ENCODE data around the gene PPP1R2B. TPM values are rescaled to one million over a fixed set of nuclear protein-coding genes. Genes with fewer than 3 reads are reported as not detected.

Gene PPP1R2B
- 0.11 TPM for total RNA-seq
- polyA plus RNA-seq = 0.09 TPM

- Histone ChIP-seq H3K4me1 (ENCODE audit: insufficient read depth) (no peaks in the 10 kb centered on the region), H3K4me3 (ENCODE audit: low read depth, low read length) (no peak within 1 kb of the TSS), H3K27ac (ENCODE audit: low read depth) (no peak within 1 kb of the TSS), H3K36me3 (ENCODE audit: insufficient read depth) (no peaks in the 10 kb centered on the region)
- no peak for DNase-seq (ENCODE audit: extremely low spot score)
- WGBS = 51% methylated on average over 48 of the region's 48 CpGs
Measured at GRCh38 chr5:156850206-156850751, at the start of gene PPP1R2B. Gene PPP1R2B (plus strand): TSS chr5:156850295. CDS start chr5:156850563, 268 bp downstream.

DNA sequence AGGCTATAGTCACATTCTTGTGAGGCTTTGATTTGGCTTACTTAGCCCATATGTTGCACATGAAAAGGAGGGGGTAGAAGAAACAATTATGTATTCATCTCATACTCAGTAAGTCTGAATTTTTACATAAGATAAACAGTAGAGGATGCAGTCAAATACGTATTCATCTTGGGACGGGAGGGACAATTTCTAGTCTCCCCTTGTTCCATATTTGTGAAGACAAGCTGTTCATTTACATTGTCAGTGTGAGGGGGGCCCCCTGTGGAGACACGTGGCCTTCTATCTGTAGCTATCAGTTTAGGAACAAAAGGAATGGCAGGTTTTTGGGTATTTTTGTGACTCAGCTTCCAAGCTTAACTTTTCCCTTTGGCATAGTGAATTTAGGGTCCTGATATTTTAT, 49.2 kb upstream of the PPP1R2B start:
- 71% methylated on average over 3 of the region's 3 CpGs for WGBS
- no peaks in the 10 kb centered on the region for H3K36me3 ChIP-seq (ENCODE audit: insufficient read depth)
- no peak for DNase-seq (ENCODE audit: extremely low spot score)

GRCh38 chr5:156802501-156802900, 47.6 kb upstream of the PPP1R2B start:
- DNase-seq (ENCODE audit: extremely low spot score) = no peak
- 64% methylated on average over 5 of the region's 5 CpGs for WGBS

More for the DNA sequence above, 49.2 kb upstream of the PPP1R2B start:
- H3K4me1 ChIP-seq (ENCODE audit: insufficient read depth) = no peaks in the 10 kb centered on the region
- H3K27ac ChIP-seq (ENCODE audit: low read depth) = no peak overlapping the region
- no peak overlapping the region for H3K4me3 ChIP-seq (ENCODE audit: low read depth, low read length)

GRCh38 chr5:156803404-156803803, 46.7 kb upstream of the PPP1R2B start:
- Histone ChIP-seq H3K27ac (ENCODE audit: low read depth) (no peak overlapping the region), H3K4me1 (ENCODE audit: insufficient read depth) (no peaks in the 10 kb centered on the region), H3K36me3 (ENCODE audit: insufficient read depth) (no peaks in the 10 kb centered on the region), H3K4me3 (ENCODE audit: low read depth, low read length) (no peak overlapping the region)
- 58% methylated on average over 2 of the region's 2 CpGs for WGBS
- DNase-seq (ENCODE audit: extremely low spot score) = no peak

More at GRCh38 chr5:156802501-156802900, 47.6 kb upstream of the PPP1R2B start:
- Histone ChIP-seq H3K36me3 (ENCODE audit: insufficient read depth) (no peaks in the 10 kb centered on the region), H3K4me3 (ENCODE audit: low read depth, low read length) (no peak overlapping the region), H3K27ac (ENCODE audit: low read depth) (no peak overlapping the region), H3K4me1 (ENCODE audit: insufficient read depth) (no peaks in the 10 kb centered on the region)

DNA sequence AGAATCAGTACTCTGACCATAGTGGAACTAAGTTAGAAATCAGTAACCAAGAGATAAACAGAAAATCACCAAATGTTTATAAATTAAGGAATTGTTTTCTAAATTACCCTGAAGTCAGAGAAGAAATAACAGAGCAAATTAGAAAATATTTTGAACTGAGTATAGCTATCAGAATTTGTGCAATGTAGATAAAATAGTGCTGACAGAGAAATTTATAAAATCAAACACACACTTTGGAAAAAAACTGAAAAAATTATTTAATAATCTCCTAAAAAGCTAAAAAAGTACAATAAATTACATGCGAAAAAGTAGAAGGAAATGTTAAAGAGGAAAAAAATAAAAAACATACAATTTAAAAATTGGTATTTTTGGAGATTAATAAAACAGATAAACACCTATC, 37.1 kb upstream of the PPP1R2B start:
- H3K4me3 ChIP-seq (ENCODE audit: low read depth, low read length) = no peak overlapping the region
- DNase-seq (ENCODE audit: extremely low spot score) = no peak
- H3K36me3 ChIP-seq (ENCODE audit: insufficient read depth) = no peaks in the 10 kb centered on the region
- no peaks in the 10 kb centered on the region for H3K4me1 ChIP-seq (ENCODE audit: insufficient read depth)
- H3K27ac ChIP-seq (ENCODE audit: low read depth) = no peak overlapping the region
- WGBS = 99% methylated on average over 1 of the region's 1 CpG

- no peak overlapping the region for H3K4me3 ChIP-seq (ENCODE audit: low read depth, low read length)
- no peaks in the 10 kb centered on the region for H3K4me1 ChIP-seq (ENCODE audit: insufficient read depth)
- H3K36me3 ChIP-seq (ENCODE audit: insufficient read depth) = no peaks in the 10 kb centered on the region
- no peak for DNase-seq (ENCODE audit: extremely low spot score)
- 78% methylated on average over 6 of the region's 6 CpGs for WGBS
- H3K27ac ChIP-seq (ENCODE audit: low read depth) = no peak overlapping the region
Measured at GRCh38 chr5:156815988-156816599, 34.0 kb upstream of the PPP1R2B start.

DNA sequence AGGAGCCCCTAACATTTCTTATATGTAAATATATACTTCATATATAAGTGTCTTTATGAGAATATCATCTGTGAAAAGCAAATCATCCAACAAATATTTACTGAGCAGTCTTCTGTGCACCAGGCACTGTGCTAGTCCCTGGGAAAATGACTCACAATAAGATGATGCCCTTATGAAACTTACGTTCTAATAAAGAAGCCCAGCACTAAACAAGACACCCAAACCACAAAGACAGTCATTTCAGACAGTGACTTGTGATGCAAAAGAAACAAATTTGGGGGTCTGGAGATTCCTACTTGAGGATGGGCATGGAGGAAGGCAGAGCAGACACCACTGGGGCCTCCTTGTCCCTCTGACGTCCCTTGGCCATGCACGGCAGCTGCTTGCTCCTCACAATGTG, 30.6 kb upstream of the PPP1R2B start:
- Histone ChIP-seq H3K36me3 (ENCODE audit: insufficient read depth) (no peaks in the 10 kb centered on the region), H3K27ac (ENCODE audit: low read depth) (no peak overlapping the region), H3K4me3 (ENCODE audit: low read depth, low read length) (no peak overlapping the region), H3K4me1 (ENCODE audit: insufficient read depth) (no peaks in the 10 kb centered on the region)
- WGBS = 94% methylated on average over 3 of the region's 3 CpGs
- no peak for DNase-seq (ENCODE audit: extremely low spot score)

DNA sequence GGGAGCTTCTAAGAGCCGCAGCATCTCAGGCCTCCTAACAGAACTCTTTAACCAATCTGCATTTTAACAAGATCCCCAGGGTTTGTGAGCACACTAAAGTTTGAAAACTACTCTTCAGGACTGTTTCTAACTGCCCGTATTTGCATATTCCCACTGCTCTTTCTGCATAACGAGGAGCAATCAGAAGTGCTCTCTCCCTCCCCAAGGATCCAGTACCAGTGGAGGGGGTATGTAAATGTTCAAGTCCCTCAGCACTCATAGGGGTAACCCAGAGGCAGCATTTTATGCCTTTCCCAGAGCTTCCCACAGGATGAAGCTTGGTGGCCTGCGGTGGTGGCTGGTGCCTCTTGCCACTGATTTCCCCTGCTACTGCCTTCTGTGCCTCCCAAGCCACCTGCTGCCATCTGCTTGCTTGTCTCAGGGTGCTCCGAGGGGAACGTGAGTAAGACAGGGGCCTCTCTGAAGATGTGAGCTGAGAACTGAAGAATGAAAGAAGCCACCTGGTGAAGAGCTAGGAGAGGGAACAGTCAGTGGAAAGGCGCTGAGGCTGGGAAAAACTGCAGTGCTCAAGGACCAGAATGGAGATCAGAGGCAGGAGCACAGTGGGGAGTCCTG, 30.0 kb upstream of the PPP1R2B start:
- 85% methylated on average over 7 of the region's 7 CpGs for WGBS

DNA sequence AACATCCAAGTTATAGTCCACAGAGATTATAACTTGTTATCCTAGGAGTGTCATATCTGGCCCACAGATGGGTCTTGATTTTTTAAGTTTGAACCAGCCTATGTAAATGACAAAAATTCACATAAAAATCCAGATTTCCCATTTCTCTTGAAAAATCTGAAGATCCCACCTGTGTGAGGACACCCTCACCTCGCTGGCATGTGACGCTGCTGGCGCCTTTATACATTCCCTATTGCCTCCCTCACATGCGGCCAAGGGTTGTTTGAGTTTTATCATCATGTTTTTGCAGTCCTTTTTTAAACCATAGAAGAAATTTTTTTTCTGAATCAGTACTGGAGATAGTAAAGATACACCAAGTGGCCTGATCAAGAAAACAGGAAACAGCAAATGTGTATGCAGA, 25.9 kb upstream of the PPP1R2B start:
- no peak for DNase-seq (ENCODE audit: extremely low spot score)
- 87% methylated on average over 4 of the region's 4 CpGs for WGBS
- H3K36me3 ChIP-seq (ENCODE audit: insufficient read depth) = no peaks in the 10 kb centered on the region
- no peaks in the 10 kb centered on the region for H3K4me1 ChIP-seq (ENCODE audit: insufficient read depth)
- H3K4me3 ChIP-seq (ENCODE audit: low read depth, low read length) = no peak overlapping the region
- no peak overlapping the region for H3K27ac ChIP-seq (ENCODE audit: low read depth)

More for the DNA sequence above, 30.0 kb upstream of the PPP1R2B start:
- Histone ChIP-seq H3K4me3 (ENCODE audit: low read depth, low read length) (no peak overlapping the region), H3K4me1 (ENCODE audit: insufficient read depth) (no peaks in the 10 kb centered on the region), H3K27ac (ENCODE audit: low read depth) (no peak overlapping the region), H3K36me3 (ENCODE audit: insufficient read depth) (no peaks in the 10 kb centered on the region)
- DNase-seq (ENCODE audit: extremely low spot score) = no peak

DNA sequence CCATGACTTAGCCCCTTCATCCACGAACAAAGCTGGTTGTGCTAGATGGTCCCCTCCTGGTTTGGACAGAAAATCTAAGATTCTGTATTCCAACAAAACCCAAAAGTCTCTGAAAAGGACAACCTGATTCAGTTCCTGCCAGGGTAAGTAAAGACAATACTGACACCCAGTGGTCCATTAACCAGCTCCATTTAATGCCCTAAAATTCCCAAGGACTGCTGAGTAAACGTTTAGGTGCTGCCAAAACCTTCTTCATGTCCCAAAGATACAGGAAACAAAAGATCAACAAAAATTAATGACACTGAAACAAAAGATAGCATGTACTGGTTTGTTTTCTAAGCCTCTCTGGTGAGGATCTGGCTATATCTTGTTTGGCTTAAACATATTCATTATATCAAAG, 25.3 kb upstream of the PPP1R2B start:
- no peak overlapping the region for H3K4me3 ChIP-seq (ENCODE audit: low read depth, low read length)
- H3K36me3 ChIP-seq (ENCODE audit: insufficient read depth) = no peaks in the 10 kb centered on the region
- H3K4me1 ChIP-seq (ENCODE audit: insufficient read depth) = no peaks in the 10 kb centered on the region
- no peak overlapping the region for H3K27ac ChIP-seq (ENCODE audit: low read depth)
- WGBS = 14% methylated on average over 2 of the region's 2 CpGs
- DNase-seq (ENCODE audit: extremely low spot score) = peak; percentile 50

DNA sequence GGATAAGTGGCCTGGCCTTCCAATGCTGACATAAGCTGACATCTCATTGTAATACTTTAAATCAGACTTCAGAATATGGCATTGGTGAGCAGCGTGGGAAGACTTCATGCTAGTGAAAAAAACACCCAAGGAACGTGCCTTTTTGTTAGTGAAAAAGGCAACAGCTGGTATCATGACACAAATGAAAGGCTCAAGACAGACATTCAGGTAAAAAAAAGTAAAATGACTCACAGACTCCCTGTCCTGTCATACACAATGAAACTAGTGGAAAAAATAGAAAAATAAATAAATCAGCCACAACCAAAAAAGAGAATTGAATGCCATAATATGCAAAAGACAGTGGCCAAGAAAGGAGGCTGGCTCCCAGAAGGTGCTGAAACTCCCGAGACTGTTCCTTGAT, 24.4 kb upstream of the PPP1R2B start:
- 79% methylated on average over 3 of the region's 3 CpGs for WGBS
- no peaks in the 10 kb centered on the region for H3K36me3 ChIP-seq (ENCODE audit: insufficient read depth)
- no peak overlapping the region for H3K27ac ChIP-seq (ENCODE audit: low read depth)
- H3K4me1 ChIP-seq (ENCODE audit: insufficient read depth) = no peaks in the 10 kb centered on the region
- DNase-seq (ENCODE audit: extremely low spot score) = no peak
- no peak overlapping the region for H3K4me3 ChIP-seq (ENCODE audit: low read depth, low read length)

DNA sequence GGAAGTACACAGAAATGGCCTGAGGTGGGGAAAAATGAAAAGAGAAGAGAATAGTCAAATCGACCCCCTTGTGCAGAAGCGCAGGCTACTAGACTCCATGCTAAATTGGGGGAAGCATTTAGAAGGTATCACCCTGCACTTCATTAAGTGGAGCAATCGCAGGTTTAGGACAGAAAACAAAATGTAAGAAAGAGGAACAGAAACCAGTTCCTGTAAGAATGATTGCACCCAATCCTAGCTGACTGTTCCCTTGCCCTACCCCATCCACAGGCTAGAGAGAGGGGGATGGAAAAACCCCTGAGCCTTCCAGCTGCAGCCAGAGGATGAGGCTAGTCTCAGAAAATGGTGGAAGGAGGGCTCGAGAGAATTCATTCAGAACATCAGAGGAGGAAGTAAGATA, 23.9 kb upstream of the PPP1R2B start:
- 86% methylated on average over 4 of the region's 4 CpGs for WGBS
- DNase-seq (ENCODE audit: extremely low spot score) = no peak
- Histone ChIP-seq H3K27ac (ENCODE audit: low read depth) (no peak overlapping the region), H3K36me3 (ENCODE audit: insufficient read depth) (no peaks in the 10 kb centered on the region), H3K4me3 (ENCODE audit: low read depth, low read length) (no peak overlapping the region), H3K4me1 (ENCODE audit: insufficient read depth) (no peaks in the 10 kb centered on the region)

GRCh38 chr5:156834916-156835315, 15.2 kb upstream of the PPP1R2B start:
- H3K4me1 ChIP-seq (ENCODE audit: insufficient read depth) = no peaks in the 10 kb centered on the region
- 81% methylated on average over 6 of the region's 6 CpGs for WGBS
- no peak for DNase-seq (ENCODE audit: extremely low spot score)
- no peak overlapping the region for H3K27ac ChIP-seq (ENCODE audit: low read depth)
- H3K36me3 ChIP-seq (ENCODE audit: insufficient read depth) = no peaks in the 10 kb centered on the region
- H3K4me3 ChIP-seq (ENCODE audit: low read depth, low read length) = no peak overlapping the region

DNA sequence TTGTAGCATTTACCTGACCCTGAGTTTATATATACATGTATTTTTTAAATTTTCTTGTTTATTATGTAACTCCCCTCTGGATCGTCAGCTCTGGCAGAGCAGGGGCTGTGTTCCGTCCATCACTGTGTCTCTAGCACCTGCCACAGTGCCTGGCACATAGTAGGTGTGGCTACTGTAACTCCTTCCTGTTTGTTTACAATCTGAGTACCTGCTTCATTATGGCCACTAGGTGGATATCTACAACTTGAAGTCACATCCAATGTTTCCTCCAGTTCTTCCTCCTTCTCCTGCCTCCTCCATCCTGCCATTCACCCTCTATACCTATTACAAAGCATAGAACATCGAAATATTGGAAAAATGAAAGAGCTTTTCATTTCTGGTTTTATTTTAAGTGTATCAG, 14.2 kb upstream of the PPP1R2B start:
- no peak overlapping the region for H3K4me3 ChIP-seq (ENCODE audit: low read depth, low read length)
- WGBS = 89% methylated on average over 3 of the region's 3 CpGs
- DNase-seq (ENCODE audit: extremely low spot score) = no peak
- no peaks in the 10 kb centered on the region for H3K36me3 ChIP-seq (ENCODE audit: insufficient read depth)
- no peaks in the 10 kb centered on the region for H3K4me1 ChIP-seq (ENCODE audit: insufficient read depth)
- no peak overlapping the region for H3K27ac ChIP-seq (ENCODE audit: low read depth)

Measured in urinary bladder (tissue), 4 donors.